GM12874 (cell line): ENCODE data around the gene METTL5.

Experiments
- TF ChIP-seq, protein P1 (sequence below): IDR thresholded peaks from 2 replicates; pipeline ENCODE4 v1.5.1; 2011; ENCODE audit warnings: low read depth, mild to moderate bottlenecking, control low read depth, low read length, moderate library complexity; ENCODE audit not compliant: insufficient read depth

Gene METTL5

GRCh38 chr2:169834401-169834800 lies 9.7 kb upstream of the METTL5 start:
- TF ChIP-seq, protein P1, sequence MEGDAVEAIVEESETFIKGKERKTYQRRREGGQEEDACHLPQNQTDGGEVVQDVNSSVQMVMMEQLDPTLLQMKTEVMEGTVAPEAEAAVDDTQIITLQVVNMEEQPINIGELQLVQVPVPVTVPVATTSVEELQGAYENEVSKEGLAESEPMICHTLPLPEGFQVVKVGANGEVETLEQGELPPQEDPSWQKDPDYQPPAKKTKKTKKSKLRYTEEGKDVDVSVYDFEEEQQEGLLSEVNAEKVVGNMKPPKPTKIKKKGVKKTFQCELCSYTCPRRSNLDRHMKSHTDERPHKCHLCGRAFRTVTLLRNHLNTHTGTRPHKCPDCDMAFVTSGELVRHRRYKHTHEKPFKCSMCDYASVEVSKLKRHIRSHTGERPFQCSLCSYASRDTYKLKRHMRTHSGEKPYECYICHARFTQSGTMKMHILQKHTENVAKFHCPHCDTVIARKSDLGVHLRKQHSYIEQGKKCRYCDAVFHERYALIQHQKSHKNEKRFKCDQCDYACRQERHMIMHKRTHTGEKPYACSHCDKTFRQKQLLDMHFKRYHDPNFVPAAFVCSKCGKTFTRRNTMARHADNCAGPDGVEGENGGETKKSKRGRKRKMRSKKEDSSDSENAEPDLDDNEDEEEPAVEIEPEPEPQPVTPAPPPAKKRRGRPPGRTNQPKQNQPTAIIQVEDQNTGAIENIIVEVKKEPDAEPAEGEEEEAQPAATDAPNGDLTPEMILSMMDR: no peak

DNA sequence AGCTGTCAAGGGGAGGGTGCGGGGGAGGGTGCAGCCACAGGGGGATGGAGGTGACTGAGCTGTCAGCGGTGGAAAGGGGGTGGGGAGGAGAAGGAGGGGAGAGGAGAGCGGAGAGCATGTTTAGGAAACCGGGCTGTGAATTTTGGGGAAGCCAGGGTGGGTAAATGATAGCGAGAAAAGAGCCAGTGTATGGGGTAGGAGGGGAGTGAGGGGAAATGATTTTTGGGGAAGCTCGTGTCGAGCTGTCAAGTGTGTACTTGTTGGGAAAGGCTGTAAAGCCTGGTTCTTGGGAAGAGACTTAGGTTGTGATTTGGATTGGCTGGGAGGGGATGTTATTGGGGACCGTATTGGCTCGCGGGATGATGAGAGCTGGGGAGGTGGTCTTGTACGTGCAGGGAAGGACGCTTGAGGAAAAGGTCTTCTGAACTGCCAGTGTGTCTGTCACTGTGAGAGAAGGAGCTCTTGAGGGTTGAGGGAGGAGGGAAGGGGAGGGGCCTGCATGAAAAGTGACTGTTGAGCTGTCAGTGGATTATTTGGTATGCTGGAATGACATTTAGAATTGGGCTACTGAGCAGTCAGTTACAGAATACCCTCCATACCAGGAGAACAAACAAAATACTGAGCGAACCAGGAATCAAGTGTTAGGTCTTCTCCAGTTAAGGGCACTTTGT lies 3.6 kb upstream of the METTL5 start:
- TF ChIP-seq, protein P1: no peak

DNA sequence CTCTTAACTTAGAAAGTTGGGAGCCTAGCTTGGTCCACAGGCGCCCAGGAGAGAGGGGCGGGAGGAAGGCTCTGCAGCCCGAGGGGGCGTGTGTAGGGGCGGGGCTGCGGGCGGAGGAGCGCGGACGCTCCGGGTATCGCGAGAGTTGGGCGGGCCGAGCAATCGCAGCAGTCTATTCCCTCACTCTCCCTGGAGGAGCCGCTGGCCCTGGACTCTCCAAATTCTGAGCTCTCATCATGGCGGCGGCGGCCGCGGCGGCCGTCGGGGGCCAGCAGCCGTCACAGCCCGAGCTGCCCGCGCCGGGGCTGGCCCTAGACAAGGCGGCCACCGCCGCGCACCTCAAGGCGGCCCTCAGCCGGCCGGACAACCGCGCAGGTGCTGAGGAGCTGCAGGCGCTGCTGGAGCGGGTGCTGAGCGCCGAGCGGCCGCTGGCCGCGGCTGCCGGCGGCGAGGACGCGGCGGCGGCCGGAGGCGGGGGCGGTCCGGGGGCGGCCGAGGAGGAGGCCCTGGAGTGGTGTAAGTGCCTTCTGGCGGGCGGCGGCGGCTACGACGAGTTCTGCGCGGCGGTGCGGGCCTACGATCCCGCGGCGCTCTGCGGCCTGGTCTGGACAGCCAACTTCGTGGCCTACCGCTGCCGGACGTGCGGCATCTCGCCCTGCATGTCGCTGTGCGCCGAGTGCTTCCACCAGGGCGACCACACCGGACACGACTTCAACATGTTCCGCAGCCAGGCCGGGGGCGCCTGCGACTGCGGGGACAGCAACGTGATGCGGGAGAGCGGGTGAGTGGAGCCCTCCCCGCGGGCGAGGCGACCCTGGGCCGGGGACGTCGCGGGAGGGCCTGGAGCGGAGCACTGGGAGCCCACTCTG lies 2.8 kb upstream of the METTL5 start, which contains the start of gene UBR3:
UBR3 (plus strand) TSS at position 183 of the 869 bp plus-strand sequence; CDS start at position 237, 54 bp downstream.
- TF ChIP-seq, protein P1: no peak; the same call in 1 of the 2 replicates

- TF ChIP-seq, protein P1: no peak
Observed at GRCh38 chr2:169823996-169824372, 721 bp downstream of the METTL5 start.

GRCh38 chr2:169822785-169823392 lies 1.8 kb downstream of the METTL5 start:
- TF ChIP-seq, protein P1: no peak

GRCh38 chr2:169822036-169822435 lies 2.7 kb downstream of the METTL5 start:
- TF ChIP-seq, protein P1: no peak

GRCh38 chr2:169819106-169819505 lies 5.6 kb downstream of the METTL5 start:
- TF ChIP-seq, protein P1: no peak
